Upper lobe of left lung (tissue), 4 donors: ENCODE results near the gene UNC13B.

Experiments
- CTCF ChIP-seq, 6 experiments: fragments of 450-650 bp in 4 of 6; fragments of 200-600 bp in 2 of 6; sonication (generic) in 2 of 6; IDR thresholded peaks; one replicate each; pipeline ENCODE4 v1.5.1; 2016 to 2019; ENCODE audit warnings: antibody characterized with exemption in 6 of 6
- POLR2A ChIP-seq, 4 donors: fragments of 450-650 bp; IDR thresholded peaks; one replicate each; pipeline ENCODE4 v1.5.1; 2016 to 2017; ENCODE audit warnings: antibody characterized with exemption in 4 of 4, mild to moderate bottlenecking in 2 of 4
- POLR2AphosphoS5 ChIP-seq, 2 donors: sonication (generic); formaldehyde crosslinking; IDR thresholded peaks; one replicate each; pipeline ENCODE4 v1.5.1; 2017; ENCODE audit warnings: antibody characterized with exemption in 2 of 2

GRCh38 chr9:35237311-35237710 lies 75.5 kb downstream of the UNC13B start:
- TF ChIP-seq CTCF (IDR thresholded peaks at IDR 0.05) (no peak), POLR2AphosphoS5 (IDR thresholded peaks at IDR 0.05) (peak in 1 of 2 donors; percentile 51), POLR2A (IDR thresholded peaks at IDR 0.05) (peak in 1 of 4 donors; percentile 39)
